ENCODE data around the gene RS1.

DNA sequence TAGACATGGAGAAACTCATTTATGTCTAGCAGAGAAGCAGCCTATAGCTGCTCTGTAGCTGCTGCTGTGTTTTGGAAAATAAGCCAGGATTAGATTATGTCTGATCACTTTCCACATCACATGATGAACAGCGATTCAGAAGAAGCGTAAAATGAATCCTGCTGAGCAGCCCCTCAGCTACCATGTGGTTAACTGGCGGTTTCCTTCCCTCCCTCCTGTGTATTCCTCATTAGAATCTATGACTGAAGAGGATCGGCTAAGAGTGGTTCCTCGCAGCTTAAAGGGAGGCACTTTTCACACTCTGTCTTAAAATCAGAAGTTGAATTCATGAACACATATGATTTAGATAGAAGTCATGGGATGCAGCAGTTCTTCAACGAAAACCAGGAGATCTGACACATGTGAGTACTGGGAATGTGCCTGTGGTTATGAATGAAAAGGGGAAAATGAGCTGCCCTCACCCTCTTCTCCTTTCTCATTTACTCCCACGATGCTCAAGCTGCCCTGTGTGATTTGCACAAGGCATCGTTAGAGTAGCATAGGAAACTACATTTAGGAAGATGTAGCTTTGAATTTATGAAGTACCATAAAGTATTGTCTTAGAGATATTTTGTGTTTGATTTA, 35.6 kb upstream of the RS1 start, which contains the start of gene PPEF1:
- TF ChIP-seq, protein P1, sequence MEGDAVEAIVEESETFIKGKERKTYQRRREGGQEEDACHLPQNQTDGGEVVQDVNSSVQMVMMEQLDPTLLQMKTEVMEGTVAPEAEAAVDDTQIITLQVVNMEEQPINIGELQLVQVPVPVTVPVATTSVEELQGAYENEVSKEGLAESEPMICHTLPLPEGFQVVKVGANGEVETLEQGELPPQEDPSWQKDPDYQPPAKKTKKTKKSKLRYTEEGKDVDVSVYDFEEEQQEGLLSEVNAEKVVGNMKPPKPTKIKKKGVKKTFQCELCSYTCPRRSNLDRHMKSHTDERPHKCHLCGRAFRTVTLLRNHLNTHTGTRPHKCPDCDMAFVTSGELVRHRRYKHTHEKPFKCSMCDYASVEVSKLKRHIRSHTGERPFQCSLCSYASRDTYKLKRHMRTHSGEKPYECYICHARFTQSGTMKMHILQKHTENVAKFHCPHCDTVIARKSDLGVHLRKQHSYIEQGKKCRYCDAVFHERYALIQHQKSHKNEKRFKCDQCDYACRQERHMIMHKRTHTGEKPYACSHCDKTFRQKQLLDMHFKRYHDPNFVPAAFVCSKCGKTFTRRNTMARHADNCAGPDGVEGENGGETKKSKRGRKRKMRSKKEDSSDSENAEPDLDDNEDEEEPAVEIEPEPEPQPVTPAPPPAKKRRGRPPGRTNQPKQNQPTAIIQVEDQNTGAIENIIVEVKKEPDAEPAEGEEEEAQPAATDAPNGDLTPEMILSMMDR (IDR thresholded peaks at IDR 0.05): no peak
- TF ChIP-seq POLR2A (IDR thresholded peaks at IDR 0.05): no peak

Data from body of pancreas (tissue), 4 donors.